Activated CD4-positive, alpha-beta memory T cell treated with anti-CD3 and anti-CD28 coated beads, Interleukin-2, amount 10 ng/mL, durations not matched to agents 7 days and 5 days (primary cell): ENCODE data around the gene MAPKAPK3. TPM values are rescaled to one million over a fixed set of nuclear protein-coding genes. Genes with fewer than 3 reads are reported as not detected.

Source experiments
- CTCF ChIA-PET: fragments of 350-600 bp; sonication (Branson Sonifier 250); formaldehyde crosslinking; loops from one replicate; lab custom pipeline; 2021; ENCODE audit warnings: antibody characterized with exemption, inconsistent platforms; lab: Charles Lee
- POLR2A ChIA-PET: fragments of 350-600 bp; sonication (Branson Sonifier 250); formaldehyde crosslinking; loops from one replicate; lab custom pipeline; 2021; ENCODE audit warnings: antibody characterized with exemption; lab: Charles Lee
- DNase-seq: peaks from one replicate; pipeline ENCODE4 v3.0.0-alpha.2; 2020
- H3K27ac Mint-ChIP-seq: one replicate; pipeline ENCODE4 v1.8.0; 2021; ENCODE audit warnings: mild to moderate bottlenecking, mixed read lengths
- H3K27me3 Mint-ChIP-seq: one replicate; pipeline ENCODE4 v1.8.0; 2021; ENCODE audit warnings: mixed read lengths
- H3K36me3 Mint-ChIP-seq: one replicate; pipeline ENCODE4 v1.8.0; 2021; ENCODE audit warnings: low read depth, mixed read lengths
- H3K4me1 Mint-ChIP-seq: one replicate; pipeline ENCODE4 v1.8.0; 2021; ENCODE audit warnings: mixed read lengths
- H3K4me3 Mint-ChIP-seq: one replicate; pipeline ENCODE4 v1.8.0; 2021; ENCODE audit warnings: mild to moderate bottlenecking, mixed read lengths
- H3K9me3 Mint-ChIP-seq: one replicate; pipeline ENCODE4 v1.8.0; 2021; ENCODE audit warnings: mixed read lengths
- total RNA-seq, 2 experiments: library from RNA; stranded (reverse); gene quantifications; one replicate each; pipeline ENCODE4 v1.2.3, GENCODE V29; 2021

The MAPKAPK3 gene
- 100 to 1,000 TPM; 146 to 157 TPM for total RNA-seq

- peak within 1 kb of the TSS; percentile 90 for H3K27ac Mint-ChIP-seq
- H3K4me3 Mint-ChIP-seq, result peak within 1 kb of the TSS; percentile 77
- peak; percentile 46 for DNase-seq
- CTCF ChIA-PET, result interaction anchor here (1.0 to 21.3 kb wide), 21 partner anchors 10 to 768 kb away, joined by 3 to 854 read pairs (median 5); partner anchors contain the start of genes C3orf18, HEMK1 and MANF
- H3K4me1 Mint-ChIP-seq, result peaks cover 68% of the 10 kb centered on the region
- H3K36me3 Mint-ChIP-seq, result peaks cover 55% of the 10 kb centered on the region
- POLR2A ChIA-PET, result interaction anchor here (0.5 to 34.1 kb wide), 22 partner anchors 7 to 773 kb away, joined by 3 to 4963 read pairs (median 5); partner anchors contain the start of genes C3orf18, CYB561D2, HEMK1 and MANF
- no peaks in the 10 kb centered on the region for H3K27me3 Mint-ChIP-seq
- H3K9me3 Mint-ChIP-seq, result no peaks in the 10 kb centered on the region
Observed at GRCh38 chr3:50617096-50617791, at the start of gene MAPKAPK3. MAPKAPK3 (plus strand) TSS chr3:50617151; CDS start chr3:50617566, 415 bp downstream.

DNA sequence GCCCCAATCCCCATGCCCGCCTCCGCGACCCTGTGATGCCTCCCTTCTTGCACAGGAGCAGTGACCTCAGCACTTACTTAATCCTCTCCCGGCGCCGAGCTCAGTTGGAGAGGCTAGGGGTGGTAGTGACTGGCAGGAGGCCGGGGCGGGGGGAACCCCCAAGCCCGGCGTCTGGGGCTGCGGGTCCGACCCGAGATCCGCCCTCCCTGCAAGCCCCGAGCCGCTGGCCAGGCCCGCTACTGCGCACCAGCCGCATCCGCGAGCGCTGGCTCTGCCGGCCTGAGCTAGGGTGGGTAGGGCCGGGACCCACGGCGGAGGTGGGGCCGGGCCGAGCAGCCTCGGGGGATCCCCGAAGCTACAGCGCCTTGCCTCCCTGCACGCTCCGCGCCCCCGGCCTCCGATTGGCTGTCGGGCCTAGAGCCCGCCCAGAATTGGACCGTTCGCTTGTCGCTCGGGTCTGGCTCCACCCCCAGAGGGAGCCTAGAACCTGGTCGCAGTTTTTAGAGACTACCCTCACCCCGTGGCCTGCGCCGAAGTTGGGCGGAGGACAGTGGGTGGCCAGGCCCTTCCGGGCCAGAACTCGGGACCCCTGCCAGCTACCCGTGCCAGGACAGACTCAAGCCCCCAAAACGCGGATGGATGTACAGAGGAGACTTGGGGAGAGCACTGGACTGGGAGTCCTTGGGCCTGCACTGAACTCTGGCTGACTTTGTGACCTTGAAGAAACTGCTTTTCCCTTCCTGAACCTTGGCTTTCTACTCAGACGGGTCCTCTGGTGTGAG, 49.4 kb upstream of the MAPKAPK3 start, which contains the start of gene C3orf18:
C3orf18 (minus strand) TSS at position 362 of the 782 bp plus-strand sequence. CDS start 2,048 bp downstream, outside the sequence.
- no peaks in the 10 kb centered on the region for H3K9me3 Mint-ChIP-seq
- POLR2A ChIA-PET, result interaction anchor here (0.8 to 37.3 kb wide), 8 partner anchors 11 to 229 kb away, joined by 3 to 4963 read pairs (median 4); partner anchors contain the start of genes CISH, MAPKAPK3 and RASSF1

DNA sequence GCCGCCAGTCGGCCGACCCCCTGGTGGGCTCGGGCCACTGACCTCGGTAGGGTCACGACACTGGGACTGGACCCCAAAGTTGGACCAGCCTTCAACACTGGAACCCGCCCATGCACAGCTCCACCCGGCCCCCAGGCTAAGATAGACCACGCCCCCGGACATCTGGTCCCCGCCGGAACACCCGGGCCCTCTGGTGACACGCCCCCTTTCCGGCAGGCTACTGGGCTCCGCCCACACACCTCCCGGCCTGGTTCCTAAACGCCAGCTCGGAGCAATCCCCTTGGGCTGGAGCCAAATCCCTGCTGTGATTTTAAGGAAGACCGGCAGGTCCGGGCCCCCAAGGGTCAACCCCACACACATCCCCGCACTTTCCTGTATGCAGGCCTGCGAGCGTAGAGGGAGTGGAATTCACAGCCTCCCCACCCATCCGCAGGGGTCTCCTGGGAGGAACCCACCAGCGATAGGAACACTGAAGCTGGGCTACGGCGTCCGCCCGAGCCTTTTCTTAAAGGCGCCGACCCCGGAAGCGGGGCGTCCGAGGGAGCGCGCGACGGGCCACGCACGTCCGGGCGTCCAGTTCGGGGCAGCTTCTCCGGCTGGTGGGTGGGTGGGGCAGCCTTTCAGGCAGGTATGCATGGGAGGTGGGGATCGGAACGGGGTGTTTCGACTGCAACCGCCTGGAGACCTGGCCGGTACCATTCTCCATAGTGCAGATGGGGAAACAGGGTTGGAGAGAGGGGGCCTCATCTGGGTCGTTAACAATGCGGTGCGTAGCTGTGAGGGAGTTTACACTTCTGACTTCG, 47.8 kb upstream of the MAPKAPK3 start, which contains the start of gene HEMK1:
HEMK1 (plus strand) TSS at position 576 of the 803 bp plus-strand sequence. CDS start 1,583 bp downstream, outside the sequence.
- Mint-ChIP-seq H3K27ac (peak within 1 kb of the TSS; percentile 97), H3K4me1 (peaks cover 68% of the 10 kb centered on the region), H3K27me3 (no peaks in the 10 kb centered on the region), H3K4me3 (peak within 1 kb of the TSS; percentile 98), H3K36me3 (peaks cover 24% of the 10 kb centered on the region), H3K9me3 (no peaks in the 10 kb centered on the region)
- DNase-seq, result peak; percentile 95
- POLR2A ChIA-PET, result interaction anchor here (0.7 to 37.3 kb wide), 27 partner anchors 8 to 1103 kb away, joined by 3 to 4963 read pairs (median 4); partner anchors contain the start of genes CISH, CYB561D2, DCAF1 and MANF
- CTCF ChIA-PET, result interaction anchor here (0.5 to 18.5 kb wide), 8 partner anchors 18 to 1015 kb away, joined by 3 to 854 read pairs (median 4); partner anchors contain the start of genes CISH, MAPKAPK3 and ZMYND10

More for the DNA sequence above, 49.4 kb upstream of the MAPKAPK3 start, which contains the start of gene C3orf18:
- Mint-ChIP-seq H3K27ac (peak within 1 kb of the TSS; percentile 97), H3K27me3 (no peaks in the 10 kb centered on the region), H3K36me3 (peaks cover 19% of the 10 kb centered on the region), H3K4me3 (peak within 1 kb of the TSS; percentile 98), H3K4me1 (peaks cover 62% of the 10 kb centered on the region)
- CTCF ChIA-PET, result interaction anchor here (0.8 to 18.5 kb wide), 8 partner anchors 13 to 85 kb away, joined by 3 to 854 read pairs (median 5); partner anchors contain the start of genes CISH and MAPKAPK3
- DNase-seq, result peak; percentile 97

- Mint-ChIP-seq H3K9me3 (no peaks in the 10 kb centered on the region), H3K27ac (peak overlapping the region; percentile 97), H3K27me3 (no peaks in the 10 kb centered on the region), H3K4me3 (peak overlapping the region; percentile 98), H3K36me3 (peaks cover 26% of the 10 kb centered on the region), H3K4me1 (peaks cover 78% of the 10 kb centered on the region)
- CTCF ChIA-PET, result interaction anchor here (0.9 to 18.5 kb wide), 7 partner anchors 20 to 231 kb away, joined by 3 to 854 read pairs (median 12); partner anchors contain the start of genes CISH and MAPKAPK3
- POLR2A ChIA-PET, result interaction anchor here (1.2 to 37.3 kb wide), 14 partner anchors 8 to 821 kb away, joined by 3 to 4963 read pairs (median 18); partner anchors contain the start of genes CISH, CYB561D2, MANF and MAPKAPK3
- DNase-seq, result no peak
Observed at GRCh38 chr3:50570508-50571279, 46.3 kb upstream of the MAPKAPK3 start.

DNA sequence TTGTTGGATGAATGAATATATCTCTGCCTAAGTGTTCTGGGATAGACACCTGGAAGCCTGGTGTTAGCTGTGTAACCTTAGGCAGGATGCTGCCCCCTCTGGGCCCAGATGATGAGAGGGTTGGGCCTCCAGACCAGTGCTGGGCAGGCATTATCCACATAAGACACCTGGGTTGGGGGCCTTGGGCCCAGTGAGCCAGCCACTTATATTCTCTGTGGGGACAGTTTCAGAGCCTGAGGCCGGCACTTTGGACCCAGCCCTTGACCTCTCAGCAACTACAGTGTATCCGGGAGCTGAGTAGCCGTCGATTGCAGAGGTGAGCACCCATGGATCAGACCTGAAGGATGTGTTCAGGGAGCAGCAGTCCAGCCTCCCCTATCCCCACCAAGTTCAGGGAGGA, 45.5 kb upstream of the MAPKAPK3 start:
- peak overlapping the region; percentile 98 for H3K4me3 Mint-ChIP-seq
- H3K27ac Mint-ChIP-seq, result peak overlapping the region; percentile 97
- DNase-seq, result no peak
- ChIA-PET CTCF (interaction anchor here (0.9 to 18.5 kb wide), 5 partner anchors 19 to 81 kb away, joined by 3 to 854 read pairs (median 23); partner anchors contain the start of genes CISH and MAPKAPK3), POLR2A (interaction anchor here (0.6 to 37.3 kb wide), 10 partner anchors 7 to 813 kb away, joined by 3 to 4963 read pairs (median 25); partner anchors contain the start of genes CISH, CYB561D2, MANF and MAPKAPK3)
- H3K36me3 Mint-ChIP-seq, result peaks cover 31% of the 10 kb centered on the region
- H3K27me3 Mint-ChIP-seq, result no peaks in the 10 kb centered on the region
- peaks cover 80% of the 10 kb centered on the region for H3K4me1 Mint-ChIP-seq
- no peaks in the 10 kb centered on the region for H3K9me3 Mint-ChIP-seq

- Mint-ChIP-seq H3K4me3 (peak overlapping the region; percentile 98), H3K27me3 (no peaks in the 10 kb centered on the region), H3K4me1 (peaks cover 75% of the 10 kb centered on the region), H3K36me3 (peaks cover 35% of the 10 kb centered on the region), H3K27ac (peak overlapping the region; percentile 97), H3K9me3 (no peaks in the 10 kb centered on the region)
- peak; percentile 89 for DNase-seq
- ChIA-PET CTCF (interaction anchor here (0.8 to 18.5 kb wide), 12 partner anchors 9 to 813 kb away, joined by 3 to 854 read pairs (median 5); partner anchors contain the start of genes CISH, MANF, MAPKAPK3 and RASSF1), POLR2A (interaction anchor here (0.7 to 37.3 kb wide), 12 partner anchors 10 to 817 kb away, joined by 3 to 4963 read pairs (median 14); partner anchors contain the start of genes CISH, MANF, MAPKAPK3 and RASSF1)
Observed at GRCh38 chr3:50572158-50572557, 44.8 kb upstream of the MAPKAPK3 start.

DNA sequence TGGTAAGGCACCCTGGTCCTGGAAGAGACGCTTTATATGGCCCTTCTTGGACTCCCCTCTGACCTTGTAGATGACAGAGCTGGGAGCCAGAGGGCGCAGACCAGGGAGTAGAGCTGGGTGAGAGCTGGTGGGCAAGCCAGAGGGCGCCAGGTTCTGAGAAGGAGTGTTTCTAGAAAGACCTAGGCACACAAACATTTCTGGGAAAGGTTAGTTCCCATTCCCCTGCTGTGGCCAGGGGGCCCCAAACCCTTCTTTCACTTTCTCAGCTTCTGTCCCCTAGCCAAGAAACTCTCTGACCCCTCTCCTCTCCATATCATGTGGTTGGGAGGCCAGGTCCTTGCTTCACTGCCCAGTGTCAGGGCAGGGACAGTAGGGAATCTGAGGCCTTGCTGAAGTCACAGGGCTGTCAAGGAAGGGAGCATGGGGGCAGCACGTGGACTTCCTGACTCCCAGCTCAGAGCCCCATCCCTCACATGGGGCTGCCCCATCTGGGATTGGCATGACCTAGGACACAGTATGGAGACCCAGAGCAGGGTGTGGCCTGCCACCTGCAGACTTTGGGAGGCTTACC, 44.1 kb upstream of the MAPKAPK3 start:
- DNase-seq, result peak; percentile 69
- ChIA-PET POLR2A (interaction anchor here (0.5 to 37.3 kb wide), 14 partner anchors 9 to 1097 kb away, joined by 3 to 4963 read pairs (median 6); partner anchors contain the start of genes CISH, MANF, MAPKAPK3 and RASSF1), CTCF (interaction anchor here (0.6 to 18.5 kb wide), 14 partner anchors 8 to 817 kb away, joined by 3 to 854 read pairs (median 4); partner anchors contain the start of genes CISH, MANF, MAPKAPK3 and RASSF1)
- H3K4me1 Mint-ChIP-seq, result peaks cover 75% of the 10 kb centered on the region
- peaks cover 42% of the 10 kb centered on the region for H3K36me3 Mint-ChIP-seq
- H3K4me3 Mint-ChIP-seq, result peak overlapping the region; percentile 98
- no peaks in the 10 kb centered on the region for H3K9me3 Mint-ChIP-seq
- H3K27me3 Mint-ChIP-seq, result no peaks in the 10 kb centered on the region
- peak overlapping the region; percentile 97 for H3K27ac Mint-ChIP-seq

DNA sequence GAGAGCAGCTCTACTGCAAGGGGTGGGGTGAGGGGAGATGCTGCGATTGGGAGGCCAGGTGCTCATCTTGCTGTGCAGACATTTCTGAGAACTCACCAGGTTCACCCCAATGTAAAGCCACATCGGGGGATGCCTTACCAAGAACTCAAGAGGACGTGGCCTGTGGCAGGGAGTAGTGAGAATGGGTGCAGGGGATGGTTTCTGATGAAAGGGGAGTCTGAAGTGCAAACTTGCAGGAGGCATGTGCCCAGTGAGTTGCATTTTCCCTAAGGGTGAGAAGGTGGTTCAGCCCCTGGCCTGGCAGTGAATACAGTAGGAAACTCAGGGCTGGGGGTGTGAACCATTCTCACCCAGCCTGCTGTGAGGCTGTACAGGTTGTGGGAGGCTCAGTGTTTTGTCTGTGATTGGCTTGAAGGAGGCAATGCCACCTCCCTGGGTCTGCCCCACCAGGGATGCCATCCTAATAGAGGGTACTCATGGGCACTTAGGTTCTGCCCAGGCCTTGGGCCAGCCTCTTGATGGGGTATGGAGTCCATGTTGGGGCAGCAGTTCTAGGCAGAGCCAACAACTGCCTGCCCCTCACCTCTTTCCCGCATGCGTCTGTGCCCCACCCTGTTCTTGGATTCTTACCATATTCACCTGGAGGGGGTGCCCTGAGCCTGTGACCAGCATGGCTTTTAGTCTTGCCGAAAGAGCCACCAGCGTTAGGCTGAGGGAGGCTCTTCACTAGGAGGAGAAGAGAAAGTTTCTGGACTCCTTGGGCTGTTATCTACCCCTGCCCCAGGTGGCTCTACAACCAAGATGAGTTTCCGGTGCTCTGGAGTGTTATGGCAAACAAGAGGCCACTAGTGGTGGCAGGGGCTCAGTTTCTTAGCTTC, 43.1 kb upstream of the MAPKAPK3 start:
- Mint-ChIP-seq H3K4me1 (peaks cover 69% of the 10 kb centered on the region), H3K9me3 (no peaks in the 10 kb centered on the region), H3K27ac (peak overlapping the region; percentile 97), H3K36me3 (peaks cover 48% of the 10 kb centered on the region), H3K4me3 (peak overlapping the region; percentile 98), H3K27me3 (no peaks in the 10 kb centered on the region)
- POLR2A ChIA-PET, result interaction anchor here (0.5 to 37.3 kb wide), 13 partner anchors 10 to 1096 kb away, joined by 3 to 4963 read pairs (median 6); partner anchors contain the start of genes CISH, MANF, MAPKAPK3 and RASSF1
- DNase-seq, result peak; percentile 95
- CTCF ChIA-PET, result interaction anchor here (1.1 to 18.5 kb wide), 6 partner anchors 16 to 816 kb away, joined by 3 to 854 read pairs (median 10); partner anchors contain the start of genes CISH, MANF and MAPKAPK3

- H3K36me3 Mint-ChIP-seq, result peaks cover 53% of the 10 kb centered on the region
- POLR2A ChIA-PET, result interaction anchor here (1.3 to 37.3 kb wide), 6 partner anchors 9 to 810 kb away, joined by 4 to 4963 read pairs (median 96); partner anchors contain the start of genes CISH, MANF, MAPKAPK3 and RASSF1
- H3K4me3 Mint-ChIP-seq, result peak overlapping the region; percentile 98
- peak overlapping the region; percentile 97 for H3K27ac Mint-ChIP-seq
- CTCF ChIA-PET, result interaction anchor here (0.6 to 18.5 kb wide), 5 partner anchors 9 to 58 kb away, joined by 3 to 854 read pairs (median 6); partner anchors contain the start of genes CISH and MAPKAPK3
- peaks cover 71% of the 10 kb centered on the region for H3K4me1 Mint-ChIP-seq
- DNase-seq, result peak; percentile 72
- H3K9me3 Mint-ChIP-seq, result no peaks in the 10 kb centered on the region
- H3K27me3 Mint-ChIP-seq, result no peaks in the 10 kb centered on the region
Observed at GRCh38 chr3:50574444-50574831, 42.5 kb upstream of the MAPKAPK3 start.
